Motor neuron (in vitro differentiated cells): Measurements from ENCODE around the gene ARID1B. TPM values are rescaled to one million over a fixed set of nuclear protein-coding genes. Genes with fewer than 3 reads are reported as not detected.

ENCODE experiments used
- ATAC-seq, 8 experiments: fragments of 200-7000 bp; cut with Tn5 transposase; replicated peaks in 6 of 8; 2 replicates each; pipeline ENCODE4 v1.8.0; 2021; ENCODE audit warnings: mild to moderate bottlenecking in 8 of 8, moderate library complexity in 8 of 8
- H3K27ac ChIP-seq, 2 donors: fragments of 250-450 bp; sonication (Bioruptor Pico); 2 replicates each; pipeline ENCODE4 v1.9.0; 2021; ENCODE audit warnings: antibody characterized with exemption in 2 of 2, mild to moderate bottlenecking in 2 of 2, moderate library complexity in 1 of 2
- H3K4me1 ChIP-seq, 2 donors: fragments of 250-450 bp; sonication (Bioruptor Pico); replicated peaks in 1 of 2; 2 replicates each; pipeline ENCODE4 v1.6.1; 2021; ENCODE audit warnings: antibody characterized with exemption in 2 of 2, mild to moderate bottlenecking in 2 of 2, moderate library complexity in 1 of 2
- H3K4me3 ChIP-seq, 5 donors: fragments of 250-450 bp; sonication (Bioruptor Pico); 2 replicates each; pipeline ENCODE4 v1.9.0; 2021; ENCODE audit warnings: antibody characterized with exemption in 5 of 5, mild to moderate bottlenecking in 5 of 5, moderate library complexity in 4 of 5
- WGBS, 10 experiments: fragments of 450-650 bp; shearing (Covaris generic); methylation state at CpG; one replicate each; pipeline ENCODE4 v1.0.0; 2022; 5-methylcytosine and 5-hydroxymethylcytosine counted together
- in situ Hi-C, 9 experiments: fragments of 400-800 bp; cut with MboI; loops; one replicate each; pipeline ENCODE4 v1.15.0; 2021; ENCODE audit warnings: low sequenced_read_pairs in 9 of 9, low pct_unique_long_range_greater_than_20kb in 2 of 9; ENCODE audit not compliant: unreplicated experiment in 9 of 9
- total RNA-seq, 8 experiments: library from RNA; unstranded; fragments of 300-600 nt; gene quantifications; 2 replicates each; pipeline versions ENCODE4 v1.2.3 to v1.2.4, GENCODE V29; 2022

ARID1B gene
- total RNA-seq, 8 experiments from 2014 or later: 35.8 to 165 (median 54.9) TPM

DNA sequence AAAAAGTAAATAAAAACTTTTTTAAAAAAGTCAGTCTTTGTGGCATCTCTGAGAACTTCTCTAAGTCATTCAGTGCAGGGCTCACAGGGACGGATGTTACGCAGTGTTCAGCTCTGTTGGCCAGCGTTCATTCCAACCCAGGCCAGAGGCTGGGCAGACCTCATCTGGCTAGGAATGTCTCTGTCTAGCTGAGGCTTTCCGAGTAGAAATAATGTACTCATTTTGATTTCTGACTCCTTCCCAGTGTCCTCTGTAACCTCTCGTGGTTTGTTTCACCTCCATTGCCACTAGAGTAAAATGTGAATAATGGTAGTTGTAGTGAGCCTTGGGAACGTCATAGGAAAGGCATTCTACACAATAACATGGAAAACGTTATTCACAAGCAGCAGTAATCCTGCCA is 411.0 kb downstream of the ARID1B start:
- no peak for ATAC-seq
- H3K4me1 ChIP-seq: peaks cover 28 to 35% of the 10 kb centered on the region in 2 donors
- WGBS, 10 experiments: 70 to 100% (median 90%) methylated on average over 2 to 7 of the region's 7 CpGs; no CpG with 5 or more reads in 2 of the 10 experiments
- in situ Hi-C loops: loop anchor here in 2 of 9 experiments (25.0 kb wide), 1 partner anchor 151 kb away; no protein-coding TSS in a partner anchor
- no peak overlapping the region for H3K27ac ChIP-seq
- no peak overlapping the region for H3K4me3 ChIP-seq

DNA sequence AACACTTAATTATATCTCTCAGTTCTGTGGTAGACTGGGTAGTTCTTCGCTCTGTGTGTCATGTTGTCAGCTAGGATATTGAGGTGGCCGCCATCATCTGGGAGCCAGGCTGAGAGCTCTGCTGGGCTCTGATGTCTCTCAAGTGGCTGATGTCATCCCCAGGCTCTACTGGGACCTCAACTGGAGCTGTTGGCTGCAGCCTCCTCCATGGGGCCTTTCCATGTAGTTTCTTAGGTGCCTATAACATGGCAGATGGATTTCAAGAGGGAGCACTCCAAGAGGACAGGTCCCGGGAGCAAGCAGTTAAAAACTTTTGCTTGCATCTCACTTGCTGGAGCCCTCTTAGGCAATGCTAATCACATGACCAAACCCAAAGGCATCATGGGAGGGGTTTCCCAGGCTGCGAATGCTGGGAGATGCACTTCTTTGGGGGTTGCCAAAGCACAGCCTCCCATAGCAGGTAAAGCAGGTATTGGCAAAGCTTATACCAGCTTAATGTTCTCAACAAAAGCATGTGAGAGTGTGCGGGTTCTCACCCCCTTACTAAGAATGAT is 416.3 kb downstream of the ARID1B start:
- no peak overlapping the region for H3K27ac ChIP-seq

DNA sequence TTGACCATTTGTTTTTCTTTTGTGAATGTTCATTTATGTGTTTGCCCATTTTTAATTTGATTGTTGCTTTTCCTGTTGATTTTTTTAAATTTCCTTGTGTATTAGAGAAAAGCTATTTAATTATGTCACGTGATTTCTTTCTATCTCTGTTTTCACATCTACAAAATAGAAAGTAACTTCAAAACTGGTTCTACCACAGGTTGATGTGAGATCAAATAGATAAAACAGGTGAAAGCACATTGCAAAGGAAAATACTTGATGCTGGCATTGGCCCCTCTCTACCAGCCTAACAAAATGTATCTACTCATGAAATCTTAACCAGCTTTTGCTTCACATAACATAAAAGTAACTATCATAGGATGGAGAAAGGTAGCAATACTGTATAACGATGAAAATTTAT is 416.9 kb downstream of the ARID1B start:
- Histone ChIP-seq H3K27ac (no peak overlapping the region), H3K4me3 (no peak overlapping the region), H3K4me1 (no peaks in the 10 kb centered on the region)
- 92 to 100% (median 100%) methylated on average over 1 to 2 of the region's 2 CpGs; no CpG with 5 or more reads in 1 of the 10 experiments for WGBS, 10 experiments
- ATAC-seq: no peak
- in situ Hi-C loops: loop anchor here in 2 of 9 experiments (25.0 kb wide), 1 partner anchor 157 kb away; no protein-coding TSS in a partner anchor

More for the DNA sequence above, 416.3 kb downstream of the ARID1B start:
- no peak overlapping the region for H3K4me3 ChIP-seq
- H3K4me1 ChIP-seq: no peaks in the 10 kb centered on the region
- WGBS, 10 experiments: 83 to 100% (median 100%) methylated on average over 1 to 5 of the region's 5 CpGs
- in situ Hi-C loops: loop anchor here in 2 of 9 experiments (25.0 kb wide), 1 partner anchor 156 kb away; no protein-coding TSS in a partner anchor
- peak in 1 of 8 experiments; percentile 22 for ATAC-seq

DNA sequence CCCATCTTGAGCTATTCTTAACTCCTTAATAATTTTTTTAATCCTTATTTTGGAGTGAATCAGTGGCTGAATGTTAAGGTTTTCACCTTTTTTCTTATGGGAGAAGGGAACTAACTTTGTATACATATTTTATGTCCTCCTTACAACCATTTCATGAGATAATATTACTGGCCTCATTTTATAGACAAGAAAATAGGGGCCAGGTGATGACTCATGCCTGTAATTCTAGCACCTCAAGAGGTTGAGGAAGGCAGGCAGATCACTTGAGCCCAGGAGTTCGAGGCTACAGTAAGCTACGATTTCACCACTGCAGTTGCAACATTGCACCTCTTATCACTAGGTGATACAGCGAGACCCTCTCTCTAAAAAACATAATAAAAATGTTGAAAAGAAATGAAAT is 417.5 kb downstream of the ARID1B start:
- Histone ChIP-seq H3K27ac (no peak overlapping the region), H3K4me3 (no peak overlapping the region), H3K4me1 (no peaks in the 10 kb centered on the region)
- WGBS, 10 experiments: 84 to 100% (median 92%) methylated on average over 1 to 3 of the region's 3 CpGs; no CpG with 5 or more reads in 3 of the 10 experiments
- in situ Hi-C loops: loop anchor here in 2 of 9 experiments (25.0 kb wide), 1 partner anchor 157 kb away; no protein-coding TSS in a partner anchor
- no peak for ATAC-seq

DNA sequence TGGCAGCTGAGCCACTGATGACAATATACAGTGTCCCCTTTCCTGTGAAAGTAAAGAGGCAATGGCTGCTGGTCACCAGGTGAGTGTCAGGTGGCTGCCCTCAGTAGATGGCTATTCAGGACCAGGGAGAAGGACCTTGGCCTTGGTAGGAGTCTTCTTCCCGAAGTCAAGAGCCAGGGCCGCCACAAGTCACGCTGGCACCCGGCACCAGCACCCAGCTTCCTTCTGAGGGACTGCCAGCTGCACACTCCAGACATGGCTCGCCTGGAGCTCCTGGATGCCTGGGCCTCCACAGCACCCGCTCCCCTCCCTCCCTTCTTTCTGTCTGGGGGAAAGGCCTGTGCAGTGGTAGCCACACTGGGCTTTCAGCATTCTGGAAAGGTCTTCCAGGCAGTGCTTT is 419.2 kb downstream of the ARID1B start:
- no peak for ATAC-seq
- Histone ChIP-seq H3K4me1 (no peaks in the 10 kb centered on the region), H3K4me3 (no peak overlapping the region), H3K27ac (no peak overlapping the region)
- in situ Hi-C loops: loop anchor here in 2 of 9 experiments (25.0 kb wide), 1 partner anchor 159 kb away; no protein-coding TSS in a partner anchor
- 94 to 100% methylated on average over 1 to 5 of the region's 6 CpGs; no CpG with 5 or more reads in 8 of the 10 experiments for WGBS, 10 experiments

DNA sequence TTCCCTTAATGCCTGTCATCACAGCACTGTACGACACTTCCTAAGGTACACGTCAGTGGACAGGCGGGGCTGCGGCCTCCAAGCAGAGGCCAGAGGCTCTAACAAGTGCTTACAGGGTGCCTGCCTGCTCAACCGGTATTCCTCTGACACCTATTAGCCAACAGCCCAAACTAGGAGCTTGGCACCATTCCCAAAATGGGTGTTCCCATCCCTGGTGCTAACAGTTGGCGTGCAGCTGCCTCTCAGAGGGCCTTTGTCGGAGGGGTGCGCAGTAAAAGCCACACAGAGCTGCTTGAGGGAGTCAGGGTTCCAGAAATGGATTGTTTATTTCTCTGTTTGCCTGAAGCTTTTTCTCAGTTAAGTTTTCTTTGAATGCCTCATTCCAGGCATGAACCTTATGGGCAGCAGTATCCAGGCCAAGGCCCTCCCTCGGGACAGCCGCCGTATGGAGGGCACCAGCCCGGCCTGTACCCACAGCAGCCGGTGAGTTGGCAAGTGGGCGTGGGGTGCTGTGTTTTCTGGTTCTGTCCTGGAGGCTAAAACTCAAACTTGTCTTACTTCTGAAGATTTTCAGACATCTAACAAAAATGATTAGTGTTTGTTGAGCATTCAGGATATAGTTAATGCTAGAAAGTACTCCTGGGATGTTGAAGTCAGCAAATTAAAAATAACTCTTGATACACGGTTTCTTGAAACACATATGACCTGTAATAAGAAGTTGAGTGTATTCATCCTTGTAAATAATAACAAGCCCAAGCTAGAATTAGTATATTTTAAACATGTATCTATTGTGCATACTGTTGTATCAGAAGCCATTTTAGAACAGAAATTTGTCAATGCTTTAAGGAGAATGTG is 421.5 kb downstream of the ARID1B start:
- WGBS, 10 experiments: 38 to 94% (median 68%) methylated on average over 1 to 12 of the region's 15 CpGs; no CpG with 5 or more reads in 1 of the 10 experiments
- ATAC-seq: peak in 4 of 8 experiments; percentile 29 to 73 (median 70)
- H3K4me1 ChIP-seq: no peaks in the 10 kb centered on the region
- H3K27ac ChIP-seq: no peak overlapping the region
- no peak overlapping the region for H3K4me3 ChIP-seq
- in situ Hi-C loops: loop anchor here in 2 of 9 experiments (25.0 kb wide), 1 partner anchor 161 kb away; no protein-coding TSS in a partner anchor

DNA sequence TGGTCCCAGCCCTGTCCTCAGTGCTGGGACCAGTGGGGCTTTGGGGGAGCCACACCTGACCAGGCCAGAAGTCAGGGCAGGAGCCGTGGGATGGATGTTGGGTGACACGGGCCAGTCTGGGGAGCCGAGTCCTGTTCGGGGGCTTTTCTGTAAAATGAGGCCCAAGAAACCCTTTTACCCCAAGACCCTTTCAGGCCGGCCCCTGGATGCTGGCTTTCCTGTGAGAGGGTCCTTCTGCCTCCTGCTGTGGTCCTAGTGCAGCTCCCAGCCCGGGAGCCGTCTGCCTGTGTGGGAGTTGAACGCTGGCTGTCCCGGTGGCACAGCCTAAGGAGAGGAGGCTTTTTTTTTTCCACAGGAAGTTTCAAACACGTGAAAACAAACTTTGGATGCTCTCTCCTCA is 422.9 kb downstream of the ARID1B start:
- WGBS, 10 experiments: 60 to 100% (median 87%) methylated on average over 1 to 7 of the region's 10 CpGs; no CpG with 5 or more reads in 4 of the 10 experiments
- no peaks in the 10 kb centered on the region for H3K4me1 ChIP-seq
- H3K4me3 ChIP-seq: no peak overlapping the region
- H3K27ac ChIP-seq: no peak overlapping the region
- no peak for ATAC-seq
- in situ Hi-C loops: no loop called here

DNA sequence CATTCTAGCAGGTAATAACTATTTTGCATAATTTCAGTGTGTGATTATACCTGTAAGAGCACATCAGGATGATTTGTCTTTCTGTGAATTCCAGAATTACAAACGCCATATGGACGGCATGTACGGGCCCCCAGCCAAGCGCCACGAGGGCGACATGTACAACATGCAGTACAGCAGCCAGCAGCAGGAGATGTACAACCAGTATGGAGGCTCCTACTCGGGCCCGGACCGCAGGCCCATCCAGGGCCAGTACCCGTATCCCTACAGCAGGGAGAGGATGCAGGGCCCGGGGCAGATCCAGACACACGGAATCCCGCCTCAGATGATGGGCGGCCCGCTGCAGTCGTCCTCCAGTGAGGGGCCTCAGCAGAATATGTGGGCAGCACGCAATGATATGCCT is 423.4 kb downstream of the ARID1B start:
- H3K4me3 ChIP-seq: no peak overlapping the region
- no peak overlapping the region for H3K27ac ChIP-seq
- no peak for ATAC-seq
- H3K4me1 ChIP-seq: no peaks in the 10 kb centered on the region
- WGBS, 10 experiments: 72 to 100% (median 94%) methylated on average over 2 to 10 of the region's 17 CpGs; no CpG with 5 or more reads in 2 of the 10 experiments
- in situ Hi-C loops: no loop called here

DNA sequence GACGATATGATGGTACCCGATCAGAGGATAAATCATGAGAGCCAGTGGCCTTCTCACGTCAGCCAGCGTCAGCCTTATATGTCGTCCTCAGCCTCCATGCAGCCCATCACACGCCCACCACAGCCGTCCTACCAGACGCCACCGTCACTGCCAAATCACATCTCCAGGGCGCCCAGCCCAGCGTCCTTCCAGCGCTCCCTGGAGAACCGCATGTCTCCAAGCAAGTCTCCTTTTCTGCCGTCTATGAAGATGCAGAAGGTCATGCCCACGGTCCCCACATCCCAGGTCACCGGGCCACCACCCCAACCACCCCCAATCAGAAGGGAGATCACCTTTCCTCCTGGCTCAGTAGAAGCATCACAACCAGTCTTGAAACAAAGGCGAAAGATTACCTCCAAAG is 423.9 kb downstream of the ARID1B start:
- WGBS, 10 experiments: 92 to 100% (median 97%) methylated on average over 1 to 9 of the region's 17 CpGs; no CpG with 5 or more reads in 3 of the 10 experiments
- no peak overlapping the region for H3K27ac ChIP-seq
- no peak overlapping the region for H3K4me3 ChIP-seq
- H3K4me1 ChIP-seq: no peaks in the 10 kb centered on the region
- no peak for ATAC-seq
- in situ Hi-C loops: no loop called here

DNA sequence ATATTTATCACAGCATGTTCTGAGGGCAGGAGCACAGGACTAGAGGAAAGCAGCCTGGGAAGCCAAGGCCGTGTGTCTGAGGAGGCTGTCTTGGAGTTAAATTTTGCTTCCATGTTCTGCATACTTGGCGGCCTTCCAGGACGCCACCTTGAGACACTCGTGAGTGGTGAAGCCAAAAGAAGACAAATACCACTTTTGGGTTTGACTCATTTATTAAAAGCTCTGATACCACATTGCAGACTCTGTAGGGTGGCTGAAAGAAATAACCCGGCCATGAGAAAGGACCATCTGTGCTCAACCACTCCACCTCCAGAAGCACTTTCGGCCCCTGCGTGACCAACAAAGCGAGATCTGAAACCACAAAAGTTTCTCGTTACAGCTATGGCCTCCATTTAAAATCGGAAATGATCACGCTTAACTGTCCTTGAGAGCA is 426.1 kb downstream of the ARID1B start:
- no peaks in the 10 kb centered on the region for H3K4me1 ChIP-seq
- in situ Hi-C loops: no loop called here
- H3K27ac ChIP-seq: no peak overlapping the region
- no peak overlapping the region for H3K4me3 ChIP-seq
- no peak for ATAC-seq
- WGBS, 10 experiments: 77 to 100% (median 96%) methylated on average over 2 to 10 of the region's 11 CpGs; no CpG with 5 or more reads in 2 of the 10 experiments

DNA sequence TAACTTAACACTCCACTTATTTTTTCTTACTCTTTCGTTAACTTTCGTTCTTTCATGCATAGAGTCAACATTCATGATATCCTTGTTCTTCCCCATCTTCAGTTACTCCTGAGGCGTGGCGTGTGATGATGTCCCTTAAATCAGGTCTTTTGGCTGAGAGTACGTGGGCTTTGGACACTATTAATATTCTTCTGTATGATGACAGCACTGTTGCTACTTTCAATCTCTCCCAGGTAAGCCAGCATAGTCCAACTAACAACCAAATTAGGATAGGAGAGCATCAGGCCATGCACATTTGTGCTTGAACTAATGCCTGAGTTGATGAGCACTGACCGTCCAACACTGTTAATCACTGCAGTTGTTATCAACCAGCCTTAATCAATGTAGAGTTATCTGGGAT is 426.6 kb downstream of the ARID1B start:
- Histone ChIP-seq H3K4me1 (no peaks in the 10 kb centered on the region), H3K4me3 (no peak overlapping the region), H3K27ac (no peak overlapping the region)
- no peak for ATAC-seq
- in situ Hi-C loops: no loop called here
- WGBS, 10 experiments: 88 to 100% (median 99%) methylated on average over 1 to 6 of the region's 6 CpGs

DNA sequence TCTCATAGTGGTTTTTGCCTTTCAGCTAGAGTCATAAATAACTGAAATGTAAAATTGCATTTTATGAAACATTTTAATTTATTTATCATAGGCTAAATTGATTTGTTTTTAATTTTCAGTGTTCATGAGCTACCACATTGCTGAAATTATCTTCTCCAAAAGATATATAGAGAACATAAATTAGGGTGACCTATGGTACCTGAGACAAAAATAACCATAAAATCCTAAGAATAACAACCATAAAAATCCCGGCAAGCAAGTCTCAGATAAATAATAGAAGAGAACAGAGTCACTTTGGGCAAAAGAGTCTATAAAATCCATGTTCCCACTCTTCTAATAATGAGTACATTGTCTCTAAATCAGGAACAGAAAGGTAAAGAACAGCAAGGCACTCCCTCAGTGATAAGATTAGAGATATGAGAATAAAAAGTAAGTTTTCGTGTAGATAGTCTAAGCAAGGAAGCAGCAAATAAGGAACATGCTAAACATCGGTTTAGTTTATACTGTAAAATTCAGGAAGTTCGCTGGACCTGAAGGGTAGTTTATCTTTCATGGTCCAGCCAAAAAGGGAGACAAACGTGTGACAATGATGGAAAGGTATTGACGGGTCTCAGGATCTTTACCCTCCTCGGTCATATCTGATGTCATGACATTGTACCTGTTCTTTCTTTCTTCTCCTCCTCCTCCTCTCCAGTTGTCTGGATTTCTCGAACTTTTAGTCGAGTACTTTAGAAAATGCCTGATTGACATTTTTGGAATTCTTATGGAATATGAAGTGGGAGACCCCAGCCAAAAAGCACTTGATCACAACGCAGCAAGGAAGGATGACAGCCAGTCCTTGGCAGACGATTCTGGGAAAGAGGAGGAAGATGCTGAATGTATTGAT is 428.5 kb downstream of the ARID1B start:
- in situ Hi-C loops: no loop called here
- H3K4me1 ChIP-seq: peaks cover 10 to 15% of the 10 kb centered on the region in 2 donors

More for the DNA sequence above, 428.5 kb downstream of the ARID1B start:
- 72 to 99% (median 94%) methylated on average over 3 to 10 of the region's 11 CpGs for WGBS, 10 experiments
- no peak overlapping the region for H3K27ac ChIP-seq
- no peak overlapping the region for H3K4me3 ChIP-seq
- no peak for ATAC-seq
